Choroid plexus epithelial cell (primary cell): ENCODE measurements around the gene STRIP2.
"Not testable (repeated sequence)": the region's sequence is repeated elsewhere in the genome, so short reads cannot be mapped to it uniquely, and the experiment has no call there.

ENCODE experiments used
- DNase-seq: peaks from one replicate; pipeline ENCODE4 v3.0.0-alpha.2; 2010; ENCODE audit warnings: low read depth
- H3K4me3 ChIP-seq: 2 replicates; pipeline ENCODE4 v1.5.1; 2011; ENCODE audit warnings: low read depth, mild to moderate bottlenecking, control low read depth, low read length, moderate library complexity
- CTCF ChIP-seq: conservative IDR thresholded peaks from 2 replicates; pipeline ENCODE4 v1.5.1; 2011; ENCODE audit warnings: low read depth, mild to moderate bottlenecking, control low read depth, inconsistent platforms, low read length, moderate library complexity

Gene STRIP2

GRCh38 chr7:129479831-129480230 lies 45.6 kb downstream of the STRIP2 start:
- no peak for TF ChIP-seq CTCF
- H3K4me3 ChIP-seq, result no peak overlapping the region
- no peak for DNase-seq

- no peak for TF ChIP-seq CTCF
- DNase-seq, result no peak
- H3K4me3 ChIP-seq, result no peak overlapping the region
Measured at GRCh38 chr7:129480674-129481363, 46.6 kb downstream of the STRIP2 start.

- not testable (repeated sequence) for H3K4me3 ChIP-seq, DNase-seq
Measured at GRCh38 chr7:129481376-129481775, 47.1 kb downstream of the STRIP2 start.

GRCh38 chr7:129482781-129483180 lies 48.5 kb downstream of the STRIP2 start:
- no peak for DNase-seq
- no peak overlapping the region for H3K4me3 ChIP-seq
- no peak for TF ChIP-seq CTCF

GRCh38 chr7:129489491-129489890 lies 55.3 kb downstream of the STRIP2 start:
- TF ChIP-seq CTCF, result no peak
- DNase-seq, result peak; percentile 80
- no peak overlapping the region for H3K4me3 ChIP-seq

GRCh38 chr7:129492391-129492790 lies 58.2 kb downstream of the STRIP2 start:
- TF ChIP-seq CTCF, result no peak
- DNase-seq, result no peak
- no peak overlapping the region for H3K4me3 ChIP-seq

GRCh38 chr7:129493555-129493954 lies 59.3 kb downstream of the STRIP2 start:
- peak; percentile 48 for TF ChIP-seq CTCF
- peak; percentile 50 for DNase-seq
- no peak overlapping the region for H3K4me3 ChIP-seq
